Measurements from ENCODE around the gene COL24A1. TPM values are rescaled to one million over a fixed set of nuclear protein-coding genes. Genes with fewer than 3 reads are reported as not detected.
"Not testable (repeated sequence)": the region's sequence is repeated elsewhere in the genome, so short reads cannot be mapped to it uniquely, and the experiment has no call there.

Gene COL24A1
- total RNA-seq, 2 donors from 2014 or later: 0.12 to 0.34 TPM

- ATAC-seq (replicated peaks in 1 of 2): no peak
- H3K9me3 Mint-ChIP-seq: peaks cover 0 to 1% of the 10 kb centered on the region in 2 donors
- no peaks in the 10 kb centered on the region for H3K27me3 Mint-ChIP-seq (ENCODE audit: low read depth)
- H3K27ac Mint-ChIP-seq: no peak overlapping the region
- no peaks in the 10 kb centered on the region for H3K4me1 Mint-ChIP-seq (ENCODE audit: low read depth)
- DNase-seq: no peak
- H3K36me3 Mint-ChIP-seq (ENCODE audit: insufficient read depth in 2 of 2): no peaks in the 10 kb centered on the region
- no peak overlapping the region for H3K4me3 Mint-ChIP-seq
Observed at GRCh38 chr1:86089765-86090164, 66.8 kb downstream of the COL24A1 start.

DNA sequence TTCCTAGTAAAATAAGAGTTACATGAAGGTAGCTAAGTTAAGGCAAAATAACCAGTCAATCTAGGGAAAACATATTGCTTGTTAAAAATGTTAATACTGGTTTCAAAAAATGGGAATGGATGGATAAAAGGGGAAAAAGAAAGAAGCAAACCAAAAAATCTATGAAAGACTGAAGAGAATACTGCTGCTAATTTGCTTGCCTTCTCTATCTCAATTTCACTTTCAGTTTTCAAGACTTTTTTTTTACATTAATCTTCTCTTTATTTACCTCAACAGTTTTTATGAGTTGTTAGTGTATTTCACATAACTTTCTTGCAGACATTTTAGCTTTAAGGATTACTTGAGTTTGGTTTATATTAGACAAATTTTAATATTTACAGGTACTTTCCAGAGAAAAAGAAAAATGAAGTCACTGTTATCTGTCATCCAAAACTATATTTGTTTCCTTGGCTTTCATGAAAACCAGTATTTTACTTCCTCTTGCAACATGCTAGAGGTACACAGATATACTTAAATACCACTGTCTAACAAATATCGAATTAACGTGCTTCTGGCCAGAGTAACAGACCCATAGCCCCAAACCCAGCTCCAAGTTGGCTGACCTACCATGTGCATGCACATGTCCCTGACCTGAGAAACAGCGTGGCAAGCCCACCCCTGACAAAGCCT is 70.7 kb downstream of the COL24A1 start:
- DNase-seq: no peak
- Mint-ChIP-seq H3K4me3 (peak overlapping the region in 1 of 2 donors; percentile 17), H3K27me3 (ENCODE audit: low read depth) (no peaks in the 10 kb centered on the region), H3K9me3 (no peaks in the 10 kb centered on the region), H3K4me1 (ENCODE audit: low read depth) (no peaks in the 10 kb centered on the region), H3K36me3 (ENCODE audit: insufficient read depth in 2 of 2) (no peaks in the 10 kb centered on the region), H3K27ac (no peak overlapping the region)
- ATAC-seq (replicated peaks in 1 of 2): no peak

GRCh38 chr1:86084998-86085397 is 71.6 kb downstream of the COL24A1 start:
- no peaks in the 10 kb centered on the region for H3K36me3 Mint-ChIP-seq (ENCODE audit: insufficient read depth in 2 of 2)
- H3K27ac Mint-ChIP-seq: no peak overlapping the region
- H3K4me3 Mint-ChIP-seq: no peak overlapping the region
- H3K4me1 Mint-ChIP-seq (ENCODE audit: low read depth): no peaks in the 10 kb centered on the region
- no peak for ATAC-seq (replicated peaks in 1 of 2)
- no peaks in the 10 kb centered on the region for H3K27me3 Mint-ChIP-seq (ENCODE audit: low read depth)
- no peak for DNase-seq
- no peaks in the 10 kb centered on the region for H3K9me3 Mint-ChIP-seq

DNA sequence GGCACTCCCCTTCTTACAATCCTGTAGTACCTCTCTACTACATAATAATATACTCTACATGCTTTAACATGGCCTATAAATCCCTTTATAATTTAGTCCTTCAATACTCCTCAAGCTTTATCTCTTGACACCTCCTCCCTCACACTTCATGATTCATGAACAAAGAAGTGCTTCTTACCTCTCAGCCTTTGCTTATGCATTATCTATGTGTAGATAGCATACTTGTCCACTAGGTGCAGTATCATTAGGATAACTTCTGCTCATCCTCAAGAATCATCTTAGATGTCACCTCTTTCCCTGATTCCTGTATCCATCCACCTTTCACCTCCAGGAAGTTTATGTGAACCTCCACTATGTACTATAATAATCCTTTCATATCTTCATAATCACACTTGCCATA is 74.4 kb downstream of the COL24A1 start:
- no peak for ATAC-seq (replicated peaks in 1 of 2)
- no peak overlapping the region for H3K4me3 Mint-ChIP-seq
- H3K27me3 Mint-ChIP-seq (ENCODE audit: low read depth): no peaks in the 10 kb centered on the region
- DNase-seq: no peak
- H3K27ac Mint-ChIP-seq: no peak overlapping the region
- no peaks in the 10 kb centered on the region for H3K4me1 Mint-ChIP-seq (ENCODE audit: low read depth)
- peaks cover 3 to 4% of the 10 kb centered on the region in 2 donors for H3K9me3 Mint-ChIP-seq
- H3K36me3 Mint-ChIP-seq (ENCODE audit: insufficient read depth in 2 of 2): no peaks in the 10 kb centered on the region

DNA sequence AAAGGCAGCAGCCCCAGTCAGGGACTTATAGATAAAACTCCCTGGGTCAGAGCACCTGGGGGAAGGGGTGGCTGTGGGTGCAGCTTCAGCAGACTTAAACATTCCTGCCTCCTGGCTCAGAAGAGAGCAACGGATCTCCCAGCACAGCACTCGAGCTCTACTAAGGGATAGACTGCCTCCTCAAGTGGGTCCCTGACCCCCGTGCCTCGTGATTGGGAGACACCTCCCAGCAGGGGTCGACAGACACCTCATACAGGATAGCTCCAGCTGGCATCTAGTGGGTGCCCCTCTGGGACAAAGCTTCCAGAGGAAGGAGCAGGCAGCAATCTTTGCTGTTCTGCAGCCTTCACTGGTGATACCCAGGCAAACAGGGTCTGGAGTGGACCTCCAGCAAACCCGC is 84.1 kb downstream of the COL24A1 start:
- H3K36me3 Mint-ChIP-seq (ENCODE audit: insufficient read depth in 2 of 2); ATAC-seq (replicated peaks in 1 of 2); DNase-seq; H3K27me3 Mint-ChIP-seq (ENCODE audit: low read depth); H3K27ac Mint-ChIP-seq; H3K4me1 Mint-ChIP-seq (ENCODE audit: low read depth); H3K4me3 Mint-ChIP-seq; H3K9me3 Mint-ChIP-seq: not testable (repeated sequence)

DNA sequence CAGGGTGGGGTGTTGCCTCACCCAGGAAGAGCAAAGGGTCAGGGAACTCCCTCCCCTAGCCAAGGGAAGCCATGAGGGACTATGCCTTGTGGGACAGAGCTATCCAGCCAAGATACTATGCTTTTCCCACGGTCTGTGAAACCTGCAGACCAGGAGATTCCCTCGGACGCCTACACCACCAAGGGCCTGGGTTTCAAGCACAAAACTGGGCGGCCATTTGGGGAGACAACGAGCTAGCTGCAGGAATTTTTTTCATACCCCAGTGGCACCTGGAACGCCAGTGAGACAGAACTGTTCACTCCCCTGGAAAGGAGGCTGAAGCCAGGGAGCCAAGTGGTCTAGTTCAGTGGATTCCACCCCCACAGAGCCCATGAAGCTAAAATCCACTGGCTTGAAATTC is 84.7 kb downstream of the COL24A1 start:
- not testable (repeated sequence) for H3K4me1 Mint-ChIP-seq (ENCODE audit: low read depth); H3K27ac Mint-ChIP-seq; ATAC-seq (replicated peaks in 1 of 2); H3K36me3 Mint-ChIP-seq (ENCODE audit: insufficient read depth in 2 of 2); DNase-seq; H3K27me3 Mint-ChIP-seq (ENCODE audit: low read depth); H3K4me3 Mint-ChIP-seq; H3K9me3 Mint-ChIP-seq

DNA sequence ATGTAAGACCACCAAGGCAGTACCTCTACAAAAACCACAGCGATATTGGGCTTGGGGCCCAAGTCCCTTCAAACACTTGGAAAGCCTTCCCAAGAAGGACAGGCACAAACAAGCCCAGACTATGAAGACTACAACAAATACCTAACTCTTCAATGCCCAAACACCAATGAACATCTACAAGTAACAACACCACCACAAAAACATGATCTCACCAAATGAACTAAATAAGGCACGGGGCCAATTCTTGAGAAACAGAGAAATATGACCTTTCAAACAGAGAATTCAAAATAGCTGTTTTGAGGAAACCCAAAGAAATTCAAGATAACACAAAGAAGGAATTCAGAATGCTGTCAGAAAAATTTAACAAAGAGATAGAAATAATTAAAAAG is 86.8 kb downstream of the COL24A1 start:
- ATAC-seq (replicated peaks in 1 of 2): no peak
- Mint-ChIP-seq H3K4me1 (ENCODE audit: low read depth) (no peaks in the 10 kb centered on the region), H3K4me3 (no peak overlapping the region), H3K36me3 (ENCODE audit: insufficient read depth in 2 of 2) (no peaks in the 10 kb centered on the region), H3K9me3 (no peaks in the 10 kb centered on the region), H3K27ac (no peak overlapping the region), H3K27me3 (ENCODE audit: low read depth) (no peaks in the 10 kb centered on the region)
- DNase-seq: no peak

GRCh38 chr1:86068841-86069756 is 87.5 kb downstream of the COL24A1 start:
- DNase-seq (no peak), ATAC-seq (replicated peaks in 1 of 2) (no peak)
- no peak overlapping the region for H3K27ac Mint-ChIP-seq
- no peaks in the 10 kb centered on the region for H3K27me3 Mint-ChIP-seq (ENCODE audit: low read depth)
- no peaks in the 10 kb centered on the region for H3K36me3 Mint-ChIP-seq (ENCODE audit: insufficient read depth in 2 of 2)
- H3K4me3 Mint-ChIP-seq: no peak overlapping the region
- no peaks in the 10 kb centered on the region for H3K9me3 Mint-ChIP-seq
- H3K4me1 Mint-ChIP-seq (ENCODE audit: low read depth): no peaks in the 10 kb centered on the region

- no peaks in the 10 kb centered on the region for H3K27me3 Mint-ChIP-seq (ENCODE audit: low read depth)
- H3K4me1 Mint-ChIP-seq (ENCODE audit: low read depth): no peaks in the 10 kb centered on the region
- no peaks in the 10 kb centered on the region for H3K36me3 Mint-ChIP-seq (ENCODE audit: insufficient read depth in 2 of 2)
- ATAC-seq (replicated peaks in 1 of 2): no peak
- DNase-seq: no peak
- no peak overlapping the region for H3K4me3 Mint-ChIP-seq
- H3K9me3 Mint-ChIP-seq: no peaks in the 10 kb centered on the region
- H3K27ac Mint-ChIP-seq: no peak overlapping the region
Observed at GRCh38 chr1:86068271-86068721, 88.3 kb downstream of the COL24A1 start.

DNA sequence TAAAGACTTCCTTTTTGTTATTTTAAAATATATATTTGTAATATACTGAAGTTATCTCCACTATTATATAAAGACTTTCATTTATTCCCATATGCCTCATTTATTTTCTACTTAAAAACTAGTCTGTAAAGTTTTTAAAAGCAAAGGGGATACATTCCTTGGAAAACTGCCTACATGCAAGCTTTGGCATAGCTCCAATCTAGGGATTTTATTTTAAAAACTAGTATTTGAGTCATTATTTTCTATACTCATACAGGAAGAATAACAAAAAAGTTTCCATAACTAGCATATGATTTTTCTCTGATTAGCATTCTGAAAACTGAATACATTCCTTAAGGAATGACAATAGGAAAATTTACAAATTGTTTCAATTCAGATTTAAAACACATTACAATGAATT is 88.9 kb downstream of the COL24A1 start:
- ATAC-seq (replicated peaks in 1 of 2) (no peak), DNase-seq (no peak)
- Mint-ChIP-seq H3K27me3 (ENCODE audit: low read depth) (no peaks in the 10 kb centered on the region), H3K4me3 (no peak overlapping the region), H3K9me3 (no peaks in the 10 kb centered on the region), H3K27ac (no peak overlapping the region), H3K4me1 (ENCODE audit: low read depth) (no peaks in the 10 kb centered on the region), H3K36me3 (ENCODE audit: insufficient read depth in 2 of 2) (no peaks in the 10 kb centered on the region)

GRCh38 chr1:86064899-86065298 is 91.7 kb downstream of the COL24A1 start:
- H3K4me1 Mint-ChIP-seq (ENCODE audit: low read depth): no peaks in the 10 kb centered on the region
- no peaks in the 10 kb centered on the region for H3K36me3 Mint-ChIP-seq (ENCODE audit: insufficient read depth in 2 of 2)
- H3K27ac Mint-ChIP-seq: no peak overlapping the region
- no peaks in the 10 kb centered on the region for H3K9me3 Mint-ChIP-seq
- ATAC-seq (replicated peaks in 1 of 2): no peak
- no peak for DNase-seq
- no peak overlapping the region for H3K4me3 Mint-ChIP-seq
- H3K27me3 Mint-ChIP-seq (ENCODE audit: low read depth): no peaks in the 10 kb centered on the region

DNA sequence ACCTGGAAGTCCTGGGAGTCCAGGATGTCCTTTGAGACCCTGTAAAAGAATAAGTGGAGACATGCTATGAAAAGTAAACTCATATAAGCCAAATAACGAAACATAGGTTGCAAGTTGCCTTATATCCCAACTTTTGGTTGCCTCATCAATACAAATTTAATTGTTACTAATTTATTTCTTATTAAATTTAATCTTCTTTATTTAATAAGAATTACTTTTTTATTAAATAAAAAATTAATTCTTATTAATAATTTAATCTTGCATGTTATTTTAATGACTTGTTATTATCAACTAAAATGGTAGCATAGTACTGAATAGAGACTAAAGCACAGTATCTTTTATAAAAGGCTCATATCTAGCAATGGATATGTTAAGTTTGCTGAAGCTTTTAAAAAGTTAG is 92.9 kb downstream of the COL24A1 start:
- Mint-ChIP-seq H3K4me3 (no peak overlapping the region), H3K36me3 (ENCODE audit: insufficient read depth in 2 of 2) (no peaks in the 10 kb centered on the region), H3K4me1 (ENCODE audit: low read depth) (no peaks in the 10 kb centered on the region), H3K9me3 (no peaks in the 10 kb centered on the region), H3K27me3 (ENCODE audit: low read depth) (no peaks in the 10 kb centered on the region), H3K27ac (no peak overlapping the region)
- no peak for DNase-seq
- ATAC-seq (replicated peaks in 1 of 2): no peak

GRCh38 chr1:86062453-86062852 is 94.1 kb downstream of the COL24A1 start:
- ATAC-seq (replicated peaks in 1 of 2): no peak
- no peak overlapping the region for H3K4me3 Mint-ChIP-seq
- H3K36me3 Mint-ChIP-seq (ENCODE audit: insufficient read depth in 2 of 2): no peaks in the 10 kb centered on the region
- DNase-seq: no peak
- no peak overlapping the region for H3K27ac Mint-ChIP-seq
- H3K27me3 Mint-ChIP-seq (ENCODE audit: low read depth): no peaks in the 10 kb centered on the region
- H3K4me1 Mint-ChIP-seq (ENCODE audit: low read depth): no peaks in the 10 kb centered on the region
- H3K9me3 Mint-ChIP-seq: no peaks in the 10 kb centered on the region
